GM12873 (cell line): ENCODE data around the gene SLC26A1.

ENCODE experiments used
- TF ChIP-seq, protein P1 (sequence below): IDR thresholded peaks from 2 replicates; pipeline ENCODE4 v1.5.1; 2012; ENCODE audit warnings: low read depth, mild to moderate bottlenecking, moderate library complexity, low read length, control low read depth; ENCODE audit not compliant: insufficient read depth; ENCODE audit errors: missing control alignments

Gene SLC26A1

GRCh38 chr4:1027219-1027914 lies 34.2 kb upstream of the SLC26A1 start:
- TF ChIP-seq, protein P1, sequence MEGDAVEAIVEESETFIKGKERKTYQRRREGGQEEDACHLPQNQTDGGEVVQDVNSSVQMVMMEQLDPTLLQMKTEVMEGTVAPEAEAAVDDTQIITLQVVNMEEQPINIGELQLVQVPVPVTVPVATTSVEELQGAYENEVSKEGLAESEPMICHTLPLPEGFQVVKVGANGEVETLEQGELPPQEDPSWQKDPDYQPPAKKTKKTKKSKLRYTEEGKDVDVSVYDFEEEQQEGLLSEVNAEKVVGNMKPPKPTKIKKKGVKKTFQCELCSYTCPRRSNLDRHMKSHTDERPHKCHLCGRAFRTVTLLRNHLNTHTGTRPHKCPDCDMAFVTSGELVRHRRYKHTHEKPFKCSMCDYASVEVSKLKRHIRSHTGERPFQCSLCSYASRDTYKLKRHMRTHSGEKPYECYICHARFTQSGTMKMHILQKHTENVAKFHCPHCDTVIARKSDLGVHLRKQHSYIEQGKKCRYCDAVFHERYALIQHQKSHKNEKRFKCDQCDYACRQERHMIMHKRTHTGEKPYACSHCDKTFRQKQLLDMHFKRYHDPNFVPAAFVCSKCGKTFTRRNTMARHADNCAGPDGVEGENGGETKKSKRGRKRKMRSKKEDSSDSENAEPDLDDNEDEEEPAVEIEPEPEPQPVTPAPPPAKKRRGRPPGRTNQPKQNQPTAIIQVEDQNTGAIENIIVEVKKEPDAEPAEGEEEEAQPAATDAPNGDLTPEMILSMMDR: no peak

DNA sequence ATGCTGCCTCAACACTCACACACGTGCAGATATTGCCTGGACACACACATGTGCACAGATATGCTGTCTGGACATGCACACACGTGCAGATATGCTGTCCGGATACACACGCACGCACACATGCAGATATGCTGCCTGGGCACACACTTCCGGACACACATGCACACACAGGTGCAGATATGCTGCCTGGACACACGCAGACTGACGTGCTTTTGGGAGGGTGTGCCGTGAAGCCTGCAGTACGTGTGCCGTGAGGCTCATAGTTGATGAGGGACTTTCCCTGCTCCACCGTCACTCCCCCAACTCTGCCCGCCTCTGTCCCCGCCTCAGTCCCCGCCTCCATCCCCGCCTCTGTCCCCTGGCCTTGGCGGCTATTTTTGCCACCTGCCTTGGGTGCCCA lies 32.9 kb upstream of the SLC26A1 start:
- TF ChIP-seq, protein P1: no peak

DNA sequence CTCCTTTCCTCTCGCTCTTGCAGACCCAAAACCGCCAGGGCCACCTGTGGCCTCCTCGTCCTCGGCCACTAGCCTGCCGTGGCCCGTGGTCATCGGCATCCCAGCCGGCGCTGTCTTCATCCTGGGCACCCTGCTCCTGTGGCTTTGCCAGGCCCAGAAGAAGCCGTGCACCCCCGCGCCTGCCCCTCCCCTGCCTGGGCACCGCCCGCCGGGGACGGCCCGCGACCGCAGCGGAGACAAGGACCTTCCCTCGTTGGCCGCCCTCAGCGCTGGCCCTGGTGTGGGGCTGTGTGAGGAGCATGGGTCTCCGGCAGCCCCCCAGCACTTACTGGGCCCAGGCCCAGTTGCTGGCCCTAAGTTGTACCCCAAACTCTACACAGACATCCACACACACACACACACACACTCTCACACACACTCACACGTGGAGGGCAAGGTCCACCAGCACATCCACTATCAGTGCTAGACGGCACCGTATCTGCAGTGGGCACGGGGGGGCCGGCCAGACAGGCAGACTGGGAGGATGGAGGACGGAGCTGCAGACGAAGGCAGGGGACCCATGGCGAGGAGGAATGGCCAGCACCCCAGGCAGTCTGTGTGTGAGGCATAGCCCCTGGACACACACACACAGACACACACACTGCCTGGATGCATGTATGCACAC lies 31.8 kb upstream of the SLC26A1 start:
- TF ChIP-seq, protein P1: no peak

GRCh38 chr4:1023895-1024740 lies 30.9 kb upstream of the SLC26A1 start:
- TF ChIP-seq, protein P1: no peak

GRCh38 chr4:1023075-1023640 lies 30.0 kb upstream of the SLC26A1 start:
- TF ChIP-seq, protein P1: no peak

DNA sequence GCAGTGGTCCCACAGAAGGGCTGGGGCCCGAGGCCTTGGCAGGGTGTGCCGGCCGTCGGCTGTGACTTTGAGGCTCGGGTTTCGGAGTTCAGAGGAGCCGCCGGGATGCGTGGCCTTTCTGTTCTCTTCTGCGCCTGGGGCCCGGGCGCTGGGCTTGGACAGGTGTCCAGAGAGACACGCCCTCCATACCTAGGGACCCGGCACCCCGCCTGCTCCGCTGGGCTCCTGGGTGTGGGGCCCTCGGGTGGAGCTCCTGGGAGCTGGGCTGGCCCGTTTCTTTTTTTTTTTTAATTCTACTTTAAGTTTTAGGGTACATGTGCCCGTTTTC lies 29.5 kb upstream of the SLC26A1 start:
- TF ChIP-seq, protein P1: no peak

DNA sequence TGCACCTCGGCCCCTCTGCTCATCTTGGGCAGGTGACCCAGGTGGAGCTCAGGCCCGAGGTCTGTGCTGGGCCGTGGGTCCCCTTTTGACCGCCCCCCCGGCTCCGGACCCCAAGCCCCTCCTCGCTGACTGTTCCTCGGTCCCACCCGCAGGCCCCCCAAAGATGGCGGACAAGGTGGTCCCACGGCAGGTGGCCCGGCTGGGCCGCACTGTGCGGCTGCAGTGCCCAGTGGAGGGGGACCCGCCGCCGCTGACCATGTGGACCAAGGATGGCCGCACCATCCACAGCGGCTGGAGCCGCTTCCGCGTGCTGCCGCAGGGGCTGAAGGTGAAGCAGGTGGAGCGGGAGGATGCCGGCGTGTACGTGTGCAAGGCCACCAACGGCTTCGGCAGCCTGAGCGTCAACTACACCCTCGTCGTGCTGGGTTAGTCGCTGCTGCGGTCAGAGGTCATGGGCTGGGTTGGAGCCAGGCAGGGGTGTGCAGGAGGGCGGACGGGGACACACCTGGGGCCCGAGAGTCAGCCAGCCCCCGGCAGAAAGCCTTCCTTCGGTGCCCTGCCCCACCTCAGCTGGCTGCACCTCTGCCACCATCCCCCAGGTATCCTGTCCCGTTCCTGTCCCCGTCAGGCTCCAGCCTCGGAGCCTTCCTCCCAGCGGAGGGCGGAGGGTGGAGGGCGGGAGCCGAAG lies 29.0 kb upstream of the SLC26A1 start:
- TF ChIP-seq, protein P1: no peak
